A172 (cell line): ENCODE results near the gene COBL. TPM values are rescaled to one million over a fixed set of nuclear protein-coding genes. Genes with fewer than 3 reads are reported as not detected.

ENCODE experiments used
- DNase-seq: peaks from one replicate; pipeline ENCODE4 v3.0.0-alpha.2; 2015; ENCODE audit warnings: low spot score
- total RNA-seq: library from RNA; depleted of rRNA; stranded (reverse); fragments of >200 nt; shearing (Covaris generic); gene quantifications from 2 replicates; pipeline ENCODE4 v1.2.3, GENCODE V29; 2014; rRNA removed

Gene COBL
- total RNA-seq, result 1.0 and 1.6 TPM in 2 replicates

GRCh38 chr7:51316666-51317581, at the start of gene COBL:
Gene COBL (minus strand): TSS chr7:51316809. CDS start chr7:51316633, 176 bp downstream.
- no peak for DNase-seq

DNA sequence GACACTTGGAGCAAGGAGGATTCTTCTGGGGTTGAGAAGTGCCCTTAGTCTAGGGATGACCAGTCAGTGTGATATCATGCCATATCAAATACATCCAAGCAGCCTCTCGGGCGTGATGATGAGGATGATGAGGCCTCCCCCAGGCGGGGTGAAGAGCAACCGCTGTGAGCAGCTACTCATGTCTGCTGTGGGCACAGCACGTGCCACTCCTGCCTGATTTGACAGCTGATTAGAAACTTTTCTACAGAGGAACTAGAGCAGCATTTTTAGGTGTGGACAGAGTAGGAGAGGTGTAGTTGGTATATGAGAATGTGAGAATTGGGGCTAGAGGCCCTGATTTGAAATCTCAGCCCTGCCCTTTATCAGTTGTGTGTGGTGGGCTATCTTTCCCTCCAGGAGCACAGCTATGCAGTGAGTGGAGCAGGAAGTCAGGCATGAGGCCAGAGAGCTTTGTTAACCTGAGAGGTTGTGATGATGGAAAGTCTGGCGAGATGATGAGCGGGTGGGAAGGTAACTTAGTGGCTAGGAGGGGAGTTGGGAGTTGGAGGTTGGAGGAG, 49.6 kb upstream of the COBL start:
- no peak for DNase-seq

GRCh38 chr7:51357821-51358220, 41.2 kb upstream of the COBL start:
- no peak for DNase-seq

- no peak for DNase-seq
These were observed 40.4 kb upstream of the COBL start for GRCh38 chr7:51356849-51357516.

GRCh38 chr7:51354897-51355296, 38.3 kb upstream of the COBL start:
- no peak for DNase-seq

GRCh38 chr7:51354434-51354833, 37.8 kb upstream of the COBL start:
- no peak for DNase-seq

DNA sequence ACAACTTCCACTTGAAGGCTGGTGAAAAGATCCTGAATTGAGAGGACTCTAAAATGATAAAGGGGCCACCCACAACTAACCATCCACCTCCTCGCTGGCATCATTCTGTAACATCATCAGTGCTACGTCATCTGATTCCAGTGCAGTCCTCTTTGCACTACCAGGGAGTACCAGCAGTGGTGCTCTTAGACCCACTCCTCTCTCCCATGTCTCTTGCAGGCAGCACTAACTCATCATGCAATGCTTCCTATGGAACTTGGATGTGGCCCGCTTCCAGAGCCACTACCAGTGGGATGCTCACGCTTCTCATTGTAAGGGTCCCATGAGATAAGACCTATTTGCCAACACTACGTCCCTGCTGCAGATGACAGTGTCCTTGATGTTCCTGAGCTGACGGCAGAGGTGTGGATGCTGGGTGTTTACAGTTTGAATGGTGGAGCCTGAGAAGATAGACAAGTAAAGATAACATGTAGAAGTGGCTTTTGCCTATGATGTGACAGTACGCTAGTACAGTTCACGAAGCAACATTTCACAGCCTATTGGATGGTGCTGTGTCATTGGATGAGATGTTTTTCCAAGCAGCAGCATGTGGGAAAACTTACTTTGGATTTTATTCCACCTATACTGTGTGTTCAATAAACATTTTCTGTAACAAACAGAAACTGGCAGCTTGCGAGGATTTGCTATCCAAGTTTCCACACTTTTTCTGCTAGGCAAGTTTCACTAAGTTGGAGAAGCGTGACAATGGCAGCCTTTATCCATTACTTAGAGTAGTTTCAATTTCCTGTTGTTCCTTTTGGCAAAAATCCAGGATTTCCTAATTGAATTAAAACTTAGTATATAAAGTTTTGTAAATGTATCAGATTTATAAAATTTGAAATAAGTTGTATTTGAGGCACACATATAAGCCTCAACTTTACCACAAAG, 35.8 kb upstream of the COBL start:
- no peak for DNase-seq

GRCh38 chr7:51351661-51352060, 35.1 kb upstream of the COBL start:
- no peak for DNase-seq

GRCh38 chr7:51350546-51350896, 33.9 kb upstream of the COBL start:
- DNase-seq, result no peak

DNA sequence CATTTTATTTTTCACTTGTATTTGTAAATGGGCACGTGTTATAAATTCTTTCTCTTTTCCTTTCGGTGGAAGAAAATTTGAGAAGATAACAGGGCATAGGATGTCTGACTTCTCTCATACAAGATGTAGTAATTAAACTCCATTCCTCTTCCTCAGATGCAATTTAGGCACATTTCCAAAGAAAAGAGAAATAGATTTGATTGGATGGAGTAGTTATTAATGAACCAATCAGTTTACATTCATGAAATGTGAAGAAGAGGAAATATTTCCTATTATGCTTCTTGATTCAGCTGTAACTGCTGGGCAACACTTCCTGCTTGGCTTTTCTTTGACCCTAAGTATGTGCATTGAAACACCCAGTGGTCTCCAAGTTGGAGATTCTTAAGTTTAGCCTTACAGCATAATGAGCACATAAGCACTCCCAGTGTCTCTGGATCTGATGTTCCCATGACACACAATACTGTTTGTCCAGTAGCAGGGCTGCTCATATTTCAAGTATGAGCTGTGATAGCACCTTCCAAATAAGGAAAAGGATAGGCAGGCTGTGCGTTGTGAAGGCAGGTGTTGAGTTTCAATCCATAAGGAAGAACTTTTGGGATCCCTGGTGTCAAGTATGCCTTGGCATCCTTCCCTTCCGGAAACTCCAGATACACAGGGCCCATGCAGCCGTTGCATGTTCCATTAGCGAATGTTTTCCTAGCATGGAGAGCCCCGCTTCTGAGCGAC, 33.4 kb upstream of the COBL start:
- no peak for DNase-seq

- DNase-seq, result no peak
These were observed 29.5 kb upstream of the COBL start for GRCh38 chr7:51346126-51346525.

GRCh38 chr7:51344406-51345138, 28.0 kb upstream of the COBL start:
- no peak for DNase-seq

GRCh38 chr7:51340936-51341335, 24.3 kb upstream of the COBL start:
- no peak for DNase-seq

DNA sequence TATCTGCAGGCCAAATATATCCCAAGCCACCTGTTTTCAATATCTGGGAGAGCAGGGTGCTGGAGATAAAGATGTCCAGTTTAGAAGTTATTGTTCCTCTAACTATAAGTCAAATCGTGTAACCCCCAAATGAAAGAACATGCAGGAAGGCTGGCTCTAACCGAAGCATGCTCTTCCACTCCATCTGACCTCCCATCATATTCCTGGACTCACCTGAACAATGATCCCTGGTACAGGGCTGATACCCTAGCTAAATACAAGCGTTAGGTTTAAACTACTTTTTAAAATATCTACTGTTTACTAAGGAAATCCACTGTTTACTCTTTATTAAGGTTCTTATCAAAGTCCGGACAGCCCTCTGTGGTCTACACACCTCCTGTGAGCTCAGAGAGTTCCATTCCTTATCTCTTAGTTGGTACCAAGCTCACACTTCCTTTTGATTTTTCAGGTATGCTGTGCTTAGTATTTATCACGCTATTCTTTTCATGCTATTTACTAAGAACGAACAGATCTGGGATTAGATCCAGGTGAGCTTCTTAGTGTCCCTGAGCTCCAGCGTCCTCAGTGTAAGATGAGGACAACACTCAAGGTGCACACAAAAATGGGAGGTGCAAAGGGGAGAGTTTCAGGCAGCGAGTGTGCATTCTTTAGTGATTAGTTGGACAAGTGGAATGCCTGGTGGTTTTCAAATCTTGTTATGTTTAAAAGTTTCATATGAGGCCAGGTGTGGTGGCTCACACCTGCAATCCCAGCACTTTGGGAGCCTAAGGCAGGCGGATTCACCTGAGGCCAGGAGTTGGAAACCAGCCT, 23.6 kb upstream of the COBL start:
- DNase-seq, result no peak

DNA sequence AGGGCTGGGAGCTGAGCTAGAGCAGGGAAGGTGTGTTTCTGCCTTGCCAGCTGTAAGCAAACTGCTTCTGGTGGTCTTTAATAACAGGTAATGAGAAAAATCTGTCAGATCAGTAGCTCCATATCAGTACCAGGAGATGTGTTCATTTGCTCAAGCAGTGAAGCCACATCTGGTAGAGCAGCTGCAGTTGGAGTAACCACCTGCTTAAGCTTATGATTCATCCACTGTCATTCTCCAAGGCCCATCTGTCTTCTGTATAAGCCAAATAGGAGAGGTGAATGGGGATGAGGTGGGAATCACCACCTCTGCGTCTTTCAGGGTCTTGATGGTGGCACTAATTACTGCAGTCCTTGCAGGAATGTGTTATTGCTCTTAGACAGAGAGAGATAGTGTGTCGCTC, 18.4 kb upstream of the COBL start:
- DNase-seq, result no peak

DNA sequence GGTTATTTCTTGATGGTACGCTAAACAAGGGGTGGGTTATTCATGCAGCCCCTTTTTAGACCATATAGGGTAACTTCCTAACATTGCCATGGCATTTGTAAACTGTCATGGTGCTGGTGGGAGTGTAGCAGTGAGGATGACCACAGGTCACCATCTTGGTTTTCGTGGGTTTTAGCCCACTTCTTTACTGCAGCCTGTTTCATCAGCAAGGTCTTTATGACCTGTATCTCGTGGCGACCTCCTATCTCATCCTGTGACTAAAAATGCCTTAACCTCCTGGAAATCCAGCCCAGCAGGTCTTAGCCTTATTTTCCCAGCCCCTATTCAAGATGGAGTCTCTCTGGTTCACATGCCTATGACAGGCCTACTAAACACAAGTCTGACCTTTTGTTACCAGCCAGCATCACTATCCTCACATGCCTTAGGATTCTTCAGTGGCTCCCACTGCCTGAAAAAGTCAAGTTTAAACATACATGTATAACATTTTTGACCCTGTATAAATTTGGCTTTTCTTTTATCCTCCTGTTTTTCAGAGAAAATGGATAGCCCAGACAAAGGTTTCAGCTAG, 13.2 kb upstream of the COBL start:
- no peak for DNase-seq

GRCh38 chr7:51328351-51328801, 11.8 kb upstream of the COBL start:
- DNase-seq, result no peak

- no peak for DNase-seq
These were observed 10.7 kb upstream of the COBL start for GRCh38 chr7:51327287-51327717.
